22Rv1 (cell line): ENCODE data around the gene ZNF407.

Experiments
- H3K27ac ChIP-seq: fragments of 450-650 bp; 2 replicates; pipeline ENCODE4 v1.5.1; 2017
- ZFX ChIP-seq: fragments of 450-650 bp; IDR thresholded peaks from 2 replicates; pipeline ENCODE4 v1.6.1; 2017; ENCODE audit warnings: antibody characterized with exemption, borderline replicate concordance
- TF ChIP-seq, protein P1 (sequence below): fragments of 450-650 bp; IDR thresholded peaks from 2 replicates; pipeline ENCODE4 v1.5.1; 2017; ENCODE audit warnings: mild to moderate bottlenecking

Gene ZNF407

DNA sequence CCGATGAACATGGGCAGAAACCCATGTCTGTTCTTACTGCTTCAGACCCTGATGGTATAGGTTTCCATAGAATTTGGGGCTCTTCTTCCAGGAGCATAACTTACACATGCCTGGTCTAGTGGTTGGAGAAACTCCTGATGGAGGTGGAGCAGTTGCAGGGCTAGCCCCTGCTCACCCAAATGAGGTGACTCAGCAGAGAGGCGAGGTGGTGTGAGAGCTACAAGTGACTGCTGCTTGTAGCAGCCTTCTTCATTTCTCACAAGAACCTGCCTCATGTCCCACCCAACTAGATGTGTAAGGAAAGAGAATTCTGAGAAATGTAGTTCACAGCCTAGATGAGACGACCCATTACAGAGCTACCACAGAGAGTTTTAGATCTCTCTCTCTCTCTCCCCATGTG is 105.3 kb downstream of the ZNF407 start:
- H3K27ac ChIP-seq: no peak overlapping the region
- TF ChIP-seq, protein P1, sequence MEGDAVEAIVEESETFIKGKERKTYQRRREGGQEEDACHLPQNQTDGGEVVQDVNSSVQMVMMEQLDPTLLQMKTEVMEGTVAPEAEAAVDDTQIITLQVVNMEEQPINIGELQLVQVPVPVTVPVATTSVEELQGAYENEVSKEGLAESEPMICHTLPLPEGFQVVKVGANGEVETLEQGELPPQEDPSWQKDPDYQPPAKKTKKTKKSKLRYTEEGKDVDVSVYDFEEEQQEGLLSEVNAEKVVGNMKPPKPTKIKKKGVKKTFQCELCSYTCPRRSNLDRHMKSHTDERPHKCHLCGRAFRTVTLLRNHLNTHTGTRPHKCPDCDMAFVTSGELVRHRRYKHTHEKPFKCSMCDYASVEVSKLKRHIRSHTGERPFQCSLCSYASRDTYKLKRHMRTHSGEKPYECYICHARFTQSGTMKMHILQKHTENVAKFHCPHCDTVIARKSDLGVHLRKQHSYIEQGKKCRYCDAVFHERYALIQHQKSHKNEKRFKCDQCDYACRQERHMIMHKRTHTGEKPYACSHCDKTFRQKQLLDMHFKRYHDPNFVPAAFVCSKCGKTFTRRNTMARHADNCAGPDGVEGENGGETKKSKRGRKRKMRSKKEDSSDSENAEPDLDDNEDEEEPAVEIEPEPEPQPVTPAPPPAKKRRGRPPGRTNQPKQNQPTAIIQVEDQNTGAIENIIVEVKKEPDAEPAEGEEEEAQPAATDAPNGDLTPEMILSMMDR: no peak
- TF ChIP-seq ZFX: no peak

DNA sequence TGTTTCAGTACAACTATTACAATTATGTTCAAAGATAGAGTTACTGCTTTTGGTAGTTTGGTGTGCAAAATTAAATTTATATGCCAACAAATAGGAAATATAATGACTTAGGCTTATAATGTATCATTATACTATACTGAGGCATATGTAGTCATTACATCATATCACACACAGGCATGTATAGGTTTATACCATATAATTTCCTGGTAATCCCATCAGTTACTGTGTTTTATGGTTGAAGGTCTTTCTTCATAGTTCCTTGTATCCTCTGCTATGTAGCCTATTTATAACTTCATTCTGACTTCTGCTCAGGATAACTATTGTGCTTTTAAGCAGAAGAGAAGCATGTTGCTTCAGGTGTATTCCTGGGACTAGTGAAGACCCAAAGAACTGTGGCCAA is 110.5 kb downstream of the ZNF407 start:
- TF ChIP-seq, protein P1: no peak

DNA sequence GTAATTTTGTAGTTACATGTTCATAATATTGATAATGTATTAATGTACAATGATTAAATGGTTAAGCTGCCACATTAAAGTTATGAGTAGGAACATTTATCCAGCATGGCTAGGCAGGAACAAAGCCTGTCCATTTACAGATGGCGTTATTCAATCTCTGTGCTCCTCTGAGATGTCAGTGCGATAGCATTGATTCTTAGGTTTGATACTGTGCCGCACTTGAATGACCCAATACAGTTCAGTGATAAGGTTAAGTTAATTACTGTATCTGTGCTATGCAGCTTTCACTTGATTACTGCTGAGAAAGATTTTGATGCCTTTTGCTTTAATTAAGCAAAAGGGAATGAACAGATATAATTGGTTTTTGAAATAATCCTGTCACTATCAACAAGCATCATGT is 111.8 kb downstream of the ZNF407 start:
- H3K27ac ChIP-seq: no peak overlapping the region
- TF ChIP-seq, protein P1: no peak
- TF ChIP-seq ZFX: no peak

More for the DNA sequence above, 110.5 kb downstream of the ZNF407 start:
- no peak overlapping the region for H3K27ac ChIP-seq

DNA sequence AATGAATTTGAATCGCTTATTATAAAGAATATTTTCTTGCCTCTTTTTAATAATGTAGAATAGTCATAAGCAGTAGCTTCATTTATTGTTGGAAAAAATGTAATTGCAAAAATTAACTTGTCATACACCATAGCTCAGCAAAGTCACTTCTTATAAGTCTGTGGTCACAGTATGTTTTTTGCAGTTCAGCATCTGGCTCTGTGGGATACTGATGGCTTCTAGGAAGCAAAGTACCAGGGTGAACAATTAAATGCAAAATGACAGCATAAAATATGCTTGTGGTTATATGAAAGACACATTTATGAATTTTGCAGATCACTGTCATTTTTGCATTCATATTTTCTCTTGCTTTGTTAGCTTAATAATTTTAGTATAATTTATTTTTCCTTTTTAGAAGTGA is 116.5 kb downstream of the ZNF407 start:
- H3K27ac ChIP-seq: no peak overlapping the region
- TF ChIP-seq, protein P1: no peak

DNA sequence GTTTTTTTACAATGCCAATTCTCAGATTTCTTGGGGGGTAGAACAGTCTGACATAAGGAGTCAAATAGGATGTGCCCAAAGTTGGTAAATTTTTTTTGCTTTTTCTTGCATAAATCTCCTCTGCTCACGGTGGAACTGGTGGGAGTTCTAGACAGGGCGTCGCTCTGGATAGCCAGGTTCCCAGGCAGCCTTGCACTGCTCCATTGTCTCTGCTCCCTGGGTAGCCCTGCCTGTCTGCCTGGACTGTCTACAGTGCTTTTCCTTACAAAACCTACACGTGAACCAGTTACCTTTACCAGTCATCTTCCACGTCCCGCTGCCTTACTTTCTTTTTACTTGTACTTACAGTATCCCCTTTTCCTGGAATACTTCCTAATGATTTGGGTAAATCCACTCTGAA is 117.1 kb downstream of the ZNF407 start:
- H3K27ac ChIP-seq: no peak overlapping the region
- TF ChIP-seq, protein P1: no peak
- TF ChIP-seq ZFX: no peak

DNA sequence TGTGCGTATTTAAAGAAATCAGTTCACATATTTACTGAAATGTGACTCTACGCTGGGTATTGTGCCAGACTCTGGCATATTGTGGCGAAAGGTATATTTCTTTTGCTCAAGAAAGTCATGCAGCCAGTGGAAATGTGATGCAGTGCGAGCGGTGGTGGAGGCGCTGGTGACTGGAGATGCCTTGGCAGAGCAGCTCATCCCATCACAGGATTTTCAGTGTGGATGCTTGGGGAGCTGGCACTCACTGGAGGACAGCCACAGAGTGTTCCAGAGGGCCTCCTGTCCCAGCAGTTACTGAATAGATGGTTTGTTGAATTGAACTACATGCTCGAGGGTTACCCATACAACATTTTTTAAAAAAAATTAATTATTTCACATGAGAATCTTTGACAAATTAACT is 117.6 kb downstream of the ZNF407 start:
- H3K27ac ChIP-seq: no peak overlapping the region
- TF ChIP-seq, protein P1: no peak
- TF ChIP-seq ZFX: no peak

DNA sequence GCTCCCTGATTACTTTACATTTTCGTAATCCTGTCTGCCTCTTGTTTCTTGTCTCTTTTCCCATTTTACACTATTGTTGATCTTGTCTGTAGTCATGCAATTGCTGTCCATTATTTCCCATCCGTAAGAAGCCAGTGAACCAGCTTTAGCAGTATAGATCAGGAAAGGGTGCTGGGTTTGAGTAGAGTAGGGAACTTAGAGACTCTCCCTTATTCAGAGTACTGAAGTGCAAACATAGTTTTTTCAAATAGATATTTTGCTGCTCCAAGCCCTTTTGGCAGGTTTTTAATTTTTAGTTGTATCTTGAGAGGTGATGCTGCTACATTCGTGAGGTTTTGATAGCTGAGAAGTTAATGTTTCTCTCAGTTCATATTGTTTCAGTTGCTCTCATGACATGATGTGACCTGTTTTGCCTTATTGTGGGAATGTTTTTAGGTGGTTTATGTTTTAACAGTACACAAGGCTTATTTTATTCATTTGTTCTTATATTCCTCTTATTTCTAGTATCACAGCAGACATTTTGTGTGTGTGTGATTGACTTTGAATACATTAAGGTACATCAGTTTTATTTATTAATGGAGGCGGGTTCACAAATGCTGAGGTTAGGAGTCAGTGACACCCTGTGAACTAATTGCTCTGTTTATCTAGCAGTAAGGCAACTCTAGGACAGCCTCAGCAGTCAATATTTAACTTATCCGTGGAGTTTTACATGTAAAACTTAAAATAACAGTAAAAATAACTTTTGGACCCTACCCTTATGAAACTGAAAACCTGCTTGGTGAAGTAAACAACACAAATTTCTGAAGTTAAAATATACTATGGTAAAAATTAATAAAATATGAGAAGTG is 118.4 kb downstream of the ZNF407 start:
- no peak for TF ChIP-seq ZFX
- TF ChIP-seq, protein P1: no peak
- H3K27ac ChIP-seq: no peak overlapping the region
